Astrocyte (in vitro differentiated cells and primary cell): ENCODE measurements around the gene KCNAB1. TPM values are rescaled to one million over a fixed set of nuclear protein-coding genes. Genes with fewer than 3 reads are reported as not detected.

Experiments used
- DNase-seq: peaks from one replicate; pipeline ENCODE4 v3.0.0-alpha.2; 2010; ENCODE audit warnings: low read depth
- FAIRE-seq: peaks from 2 replicates; lab custom pipeline; 2011; peaks lifted over from hg19 to GRCh38; lab: Jason Lieb, UNC
- H2AFZ ChIP-seq: 2 replicates; pipeline ENCODE4 v1.6.0; 2012; ENCODE audit warnings: low read depth, low read length, inconsistent platforms
- H3K27ac ChIP-seq: 2 replicates; pipeline ENCODE4 v1.5.1; 2011; ENCODE audit warnings: low read depth, low read length, inconsistent platforms
- H3K27me3 ChIP-seq: 2 replicates; pipeline ENCODE4 v1.6.0; 2011; ENCODE audit warnings: low read length, inconsistent platforms; ENCODE audit not compliant: insufficient read depth
- H3K36me3 ChIP-seq: 2 replicates; pipeline ENCODE4 v1.5.1; 2011; ENCODE audit warnings: low read length, inconsistent platforms; ENCODE audit not compliant: insufficient read depth
- H3K4me1 ChIP-seq: 2 replicates; pipeline ENCODE4 v1.5.1; 2011; ENCODE audit warnings: low read length, inconsistent platforms; ENCODE audit not compliant: insufficient read depth
- H3K4me2 ChIP-seq: 2 replicates; pipeline ENCODE4 v1.6.0; 2012; ENCODE audit warnings: low read length, inconsistent platforms
- H3K4me3 ChIP-seq: 2 replicates; pipeline ENCODE4 v1.5.1; 2011; ENCODE audit warnings: low read depth, mild to moderate bottlenecking, low read length, inconsistent platforms; ENCODE audit not compliant: insufficient read depth
- H3K79me2 ChIP-seq: 2 replicates; pipeline ENCODE4 v1.6.0; 2012; ENCODE audit warnings: mild to moderate bottlenecking, low read length, inconsistent platforms; ENCODE audit not compliant: insufficient read depth
- H3K9ac ChIP-seq: 2 replicates; pipeline ENCODE4 v1.6.0; 2012; ENCODE audit warnings: mild to moderate bottlenecking, low read length, inconsistent platforms
- H3K9me3 ChIP-seq: 2 replicates; pipeline ENCODE4 v1.5.1; 2012; ENCODE audit warnings: low read depth, mild to moderate bottlenecking, low read length, inconsistent platforms; ENCODE audit not compliant: insufficient read depth
- H4K20me1 ChIP-seq: 2 replicates; pipeline ENCODE4 v1.6.0; 2012; ENCODE audit warnings: low read length, inconsistent platforms; ENCODE audit not compliant: insufficient read depth
- H3K27ac Mint-ChIP-seq: one replicate; pipeline ENCODE4 v1.8.0; 2021; ENCODE audit warnings: mild to moderate bottlenecking, mixed read lengths; ENCODE audit not compliant: unreplicated experiment
- H3K27me3 Mint-ChIP-seq: one replicate; pipeline ENCODE4 v1.8.0; 2021; ENCODE audit warnings: low read depth, mixed read lengths; ENCODE audit not compliant: unreplicated experiment
- H3K36me3 Mint-ChIP-seq: one replicate; pipeline ENCODE4 v1.8.0; 2021; ENCODE audit warnings: low read depth, mixed read lengths; ENCODE audit not compliant: unreplicated experiment
- H3K4me1 Mint-ChIP-seq: one replicate; pipeline ENCODE4 v1.8.0; 2021; ENCODE audit warnings: low read depth, mixed read lengths; ENCODE audit not compliant: unreplicated experiment
- H3K4me3 Mint-ChIP-seq: one replicate; pipeline ENCODE4 v1.8.0; 2021; ENCODE audit warnings: mild to moderate bottlenecking, moderate library complexity, mixed read lengths; ENCODE audit not compliant: unreplicated experiment
- H3K9me3 Mint-ChIP-seq: one replicate; pipeline ENCODE4 v1.8.0; 2021; ENCODE audit warnings: mild to moderate bottlenecking, mixed read lengths; ENCODE audit not compliant: unreplicated experiment
- CTCF ChIP-seq: IDR thresholded peaks from 2 replicates; pipeline ENCODE4 v1.5.1; 2011; ENCODE audit warnings: low read depth, mild to moderate bottlenecking, inconsistent platforms, low read length, moderate library complexity; ENCODE audit not compliant: insufficient read depth
- EZH2 ChIP-seq: IDR thresholded peaks from 2 replicates; pipeline ENCODE4 v1.6.1; 2012; ENCODE audit warnings: mild to moderate bottlenecking, low read length, inconsistent platforms; ENCODE audit not compliant: insufficient read depth
- total RNA-seq: library from RNA; stranded (reverse); gene quantifications from 2 replicates; pipeline ENCODE4 v1.2.1, GENCODE V29; 2021

The KCNAB1 gene
- total RNA-seq, 1 donor from 2014 or later: 0.30 TPM

- Histone ChIP-seq H3K4me3 (no peak overlapping the region), H3K4me2 (no peak overlapping the region), H3K27ac (no peak overlapping the region), H3K79me2 (no peaks in the 10 kb centered on the region), H2AFZ (no peak overlapping the region), H3K9me3 (no peaks in the 10 kb centered on the region), H4K20me1 (no peaks in the 10 kb centered on the region), H3K27me3 (no peaks in the 10 kb centered on the region), H3K36me3 (no peaks in the 10 kb centered on the region), H3K9ac (no peak overlapping the region), H3K4me1 (no peaks in the 10 kb centered on the region)
- FAIRE-seq (no peak), DNase-seq (peak; percentile 46)
- no peak overlapping the region for H3K27ac Mint-ChIP-seq
- H3K36me3 Mint-ChIP-seq: no peaks in the 10 kb centered on the region
- peaks cover 2% of the 10 kb centered on the region for H3K4me1 Mint-ChIP-seq
- peaks cover 10% of the 10 kb centered on the region for H3K27me3 Mint-ChIP-seq
- no peak for TF ChIP-seq CTCF
- no peak for TF ChIP-seq EZH2
- no peaks in the 10 kb centered on the region for H3K9me3 Mint-ChIP-seq
- no peak overlapping the region for H3K4me3 Mint-ChIP-seq
Measured at GRCh38 chr3:156433910-156434309, 313.5 kb downstream of the KCNAB1 start.

DNA sequence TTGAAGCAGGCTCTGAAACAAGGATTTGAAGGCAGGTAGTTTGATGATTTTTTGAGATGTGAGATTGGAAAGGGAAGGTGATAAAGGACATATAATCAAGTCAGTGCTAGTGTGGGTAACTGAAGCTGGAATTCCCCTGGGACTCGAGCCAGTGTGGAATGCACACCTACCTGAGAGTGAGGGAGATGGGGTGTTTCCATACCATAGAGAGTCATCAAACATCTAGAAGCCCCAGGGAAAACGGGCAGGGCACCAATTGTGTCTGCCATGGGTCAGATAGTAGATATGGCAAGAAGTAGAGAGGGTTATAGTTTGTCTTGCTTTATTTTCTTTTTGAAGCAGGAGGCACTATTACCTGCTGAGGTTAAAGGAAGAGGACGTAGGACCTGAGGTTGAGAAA is 314.5 kb downstream of the KCNAB1 start:
- no peak overlapping the region for H3K4me3 Mint-ChIP-seq

More for the DNA sequence above, 314.5 kb downstream of the KCNAB1 start:
- H3K27ac Mint-ChIP-seq: no peak overlapping the region
- no peak overlapping the region for H2AFZ ChIP-seq
- H3K79me2 ChIP-seq: no peaks in the 10 kb centered on the region
- no peak overlapping the region for H3K27ac ChIP-seq
- no peaks in the 10 kb centered on the region for H3K36me3 ChIP-seq
- no peak overlapping the region for H3K4me3 ChIP-seq
- no peaks in the 10 kb centered on the region for H3K36me3 Mint-ChIP-seq
- no peaks in the 10 kb centered on the region for H4K20me1 ChIP-seq
- peaks cover 8% of the 10 kb centered on the region for H3K27me3 Mint-ChIP-seq
- FAIRE-seq: no peak
- peaks cover 2% of the 10 kb centered on the region for H3K4me1 Mint-ChIP-seq
- no peaks in the 10 kb centered on the region for H3K9me3 Mint-ChIP-seq
- DNase-seq: no peak
- no peaks in the 10 kb centered on the region for H3K9me3 ChIP-seq
- no peaks in the 10 kb centered on the region for H3K4me1 ChIP-seq
- H3K27me3 ChIP-seq: no peaks in the 10 kb centered on the region
- no peak overlapping the region for H3K9ac ChIP-seq
- no peak overlapping the region for H3K4me2 ChIP-seq
- TF ChIP-seq CTCF (no peak), EZH2 (no peak)
